HS-5 (cell line): ENCODE results near the gene AGAP1.

Source experiments
- DNase-seq: peaks from one replicate; pipeline ENCODE4 v3.0.0-alpha.2; 2012; ENCODE audit warnings: low read depth

AGAP1 gene

GRCh38 chr2:235569837-235570236 is 76.0 kb downstream of the AGAP1 start:
- no peak for DNase-seq

DNA sequence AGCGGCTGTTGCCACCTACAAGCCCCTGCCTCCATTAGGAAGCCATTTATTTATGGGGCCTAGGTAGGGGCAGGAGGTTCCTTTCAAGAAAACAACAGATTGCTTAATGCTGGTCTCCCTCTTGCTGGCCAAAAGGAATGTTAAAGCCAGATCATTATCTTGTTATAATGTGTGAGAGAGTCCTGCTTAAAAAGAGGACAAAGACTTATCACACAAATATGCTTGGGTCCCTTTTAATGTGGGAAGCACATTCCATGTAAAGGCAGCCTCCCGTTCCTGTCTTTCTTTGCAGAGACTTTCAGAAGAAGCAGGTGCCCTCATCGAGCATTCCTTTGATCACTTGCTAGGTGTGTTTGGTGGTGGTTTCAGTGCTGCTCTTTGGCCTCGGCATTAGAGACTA is 76.4 kb downstream of the AGAP1 start:
- DNase-seq: no peak

DNA sequence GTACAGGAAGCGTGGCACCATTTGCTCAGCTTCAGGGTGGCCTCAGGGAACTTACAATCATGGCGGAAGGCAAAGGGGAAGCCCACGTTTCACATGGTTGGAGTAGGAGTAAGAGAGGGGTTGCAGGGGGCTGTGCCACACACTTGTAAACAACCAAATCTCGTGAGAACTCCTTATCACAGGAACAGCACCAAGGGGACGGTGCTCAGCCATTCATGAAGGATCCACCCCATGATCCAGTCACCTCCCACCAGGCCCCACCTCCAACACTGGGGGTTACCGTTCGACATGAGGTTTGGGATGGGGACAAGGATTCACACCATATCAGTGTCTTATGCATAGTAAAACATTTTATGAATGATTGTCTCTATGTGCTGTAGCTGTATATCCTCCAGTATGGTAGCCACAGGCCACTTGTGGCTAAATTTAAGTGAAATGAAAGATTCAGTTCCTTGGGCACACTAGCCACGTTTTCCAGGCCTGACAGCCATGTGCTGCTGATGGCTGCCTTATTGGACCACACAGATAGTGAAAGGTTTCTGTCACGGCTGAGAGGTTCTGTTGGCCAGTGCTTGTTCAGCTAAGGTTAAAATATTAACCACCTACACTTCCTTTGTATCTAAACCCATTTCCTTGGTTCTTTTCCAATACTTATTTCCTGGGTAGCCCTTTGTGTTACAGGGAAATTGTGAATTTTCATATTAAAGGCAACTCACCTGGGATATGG is 77.3 kb downstream of the AGAP1 start:
- DNase-seq: no peak

DNA sequence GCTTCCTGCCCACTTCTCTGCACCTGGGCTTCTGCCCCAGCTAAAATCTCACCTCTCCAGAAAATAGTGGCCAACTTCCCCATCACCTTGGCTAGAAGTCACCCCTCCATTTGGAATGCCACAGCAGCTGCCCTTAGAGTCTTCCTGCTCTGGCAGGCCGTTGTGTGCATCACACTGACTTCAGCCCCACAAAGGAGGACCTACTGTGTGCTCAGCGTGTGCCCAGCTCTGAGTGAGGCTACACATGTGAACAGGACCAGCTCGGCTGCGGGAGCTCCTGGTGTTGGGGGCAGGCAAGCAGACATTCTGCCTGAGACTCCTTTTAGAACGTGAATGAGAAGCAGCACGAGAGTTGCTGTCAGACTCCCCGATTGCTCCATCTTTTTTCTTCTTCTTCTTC is 78.7 kb downstream of the AGAP1 start:
- no peak for DNase-seq

DNA sequence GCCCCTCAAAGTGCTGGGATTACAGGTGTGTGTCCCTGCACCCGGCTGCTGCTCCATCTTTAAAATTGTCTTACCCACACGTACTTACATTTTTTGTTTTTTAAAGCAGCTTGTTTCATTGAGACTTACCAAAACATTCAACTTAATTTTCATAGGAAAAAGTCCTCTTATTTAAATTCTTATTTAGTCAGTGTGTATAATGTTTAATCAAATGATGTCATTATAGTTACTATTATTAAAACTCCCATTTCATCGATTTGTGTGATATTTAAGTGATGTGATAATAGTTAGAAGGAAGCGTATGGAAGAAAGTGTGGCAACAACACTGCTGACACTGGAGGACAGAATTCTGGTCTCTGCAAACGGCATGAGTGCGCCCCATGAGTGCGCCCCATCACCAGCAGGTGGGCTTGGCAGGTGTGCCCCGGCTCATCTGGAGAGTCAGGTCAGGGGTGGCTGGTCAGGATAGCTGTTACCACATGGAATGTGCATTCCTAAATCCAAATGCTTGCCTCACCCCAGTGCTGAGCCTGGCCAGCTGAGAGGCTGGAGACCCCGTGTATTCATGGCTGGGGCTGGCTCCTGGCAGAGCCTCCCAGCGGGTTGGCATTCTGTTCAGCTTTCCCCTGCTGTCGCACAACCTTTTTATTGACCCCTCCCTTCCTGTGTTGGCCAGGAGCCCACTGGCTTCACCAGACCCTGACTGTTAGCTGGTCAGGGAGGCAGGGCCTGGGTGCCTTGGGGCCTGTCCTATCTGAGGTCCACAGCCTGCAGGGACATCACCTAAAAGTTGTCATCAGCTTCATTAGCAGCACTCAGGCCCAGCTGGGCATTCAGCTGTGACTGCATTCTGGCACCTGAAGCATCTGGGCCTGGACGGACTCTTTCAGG is 79.7 kb downstream of the AGAP1 start:
- DNase-seq: no peak

DNA sequence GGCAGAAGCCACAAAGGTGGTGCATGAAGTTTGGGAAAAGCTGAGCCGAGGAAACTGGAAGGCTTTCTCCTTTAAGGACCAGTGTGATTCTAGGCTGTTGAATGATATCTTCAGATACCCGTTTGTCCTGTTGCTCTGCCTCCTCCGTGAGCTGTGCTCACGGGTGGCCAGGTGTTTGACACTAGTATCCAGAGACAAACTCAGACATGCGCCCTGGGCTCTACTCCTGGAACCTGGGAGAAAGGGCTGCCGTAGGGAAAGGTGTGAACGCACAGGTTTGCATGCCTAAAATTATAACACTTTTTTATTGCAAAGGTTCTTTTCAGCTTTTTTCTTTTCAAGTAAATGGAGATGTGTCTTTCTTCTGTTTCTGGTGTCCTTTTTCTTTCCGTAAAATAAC is 81.6 kb downstream of the AGAP1 start:
- no peak for DNase-seq

GRCh38 chr2:235575904-235576303 is 82.1 kb downstream of the AGAP1 start:
- DNase-seq: no peak

GRCh38 chr2:235576337-235576910 is 82.6 kb downstream of the AGAP1 start:
- DNase-seq: no peak

GRCh38 chr2:235577404-235578330 is 83.8 kb downstream of the AGAP1 start:
- no peak for DNase-seq

DNA sequence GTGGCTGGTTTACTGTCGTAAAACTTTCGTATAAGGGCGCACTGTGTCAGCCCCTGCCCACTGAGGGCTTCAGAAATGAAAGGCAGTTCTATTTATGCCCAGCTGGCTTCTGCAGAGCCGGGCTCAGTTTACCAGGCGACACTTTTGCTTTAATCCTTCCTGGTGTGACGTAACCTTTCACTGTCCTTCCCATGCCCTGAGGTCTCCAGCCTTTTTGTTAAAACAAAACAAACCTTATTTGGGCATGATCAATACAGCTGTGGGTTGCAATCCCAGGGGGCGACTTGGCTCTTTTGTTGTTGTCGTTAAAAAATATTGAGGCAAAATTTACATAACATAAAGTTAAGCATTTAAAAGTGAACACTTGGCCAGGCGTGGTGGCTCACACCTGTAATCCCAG is 85.3 kb downstream of the AGAP1 start:
- DNase-seq: no peak

- DNase-seq: no peak
Observed at GRCh38 chr2:235580426-235581157, 86.7 kb downstream of the AGAP1 start.

DNA sequence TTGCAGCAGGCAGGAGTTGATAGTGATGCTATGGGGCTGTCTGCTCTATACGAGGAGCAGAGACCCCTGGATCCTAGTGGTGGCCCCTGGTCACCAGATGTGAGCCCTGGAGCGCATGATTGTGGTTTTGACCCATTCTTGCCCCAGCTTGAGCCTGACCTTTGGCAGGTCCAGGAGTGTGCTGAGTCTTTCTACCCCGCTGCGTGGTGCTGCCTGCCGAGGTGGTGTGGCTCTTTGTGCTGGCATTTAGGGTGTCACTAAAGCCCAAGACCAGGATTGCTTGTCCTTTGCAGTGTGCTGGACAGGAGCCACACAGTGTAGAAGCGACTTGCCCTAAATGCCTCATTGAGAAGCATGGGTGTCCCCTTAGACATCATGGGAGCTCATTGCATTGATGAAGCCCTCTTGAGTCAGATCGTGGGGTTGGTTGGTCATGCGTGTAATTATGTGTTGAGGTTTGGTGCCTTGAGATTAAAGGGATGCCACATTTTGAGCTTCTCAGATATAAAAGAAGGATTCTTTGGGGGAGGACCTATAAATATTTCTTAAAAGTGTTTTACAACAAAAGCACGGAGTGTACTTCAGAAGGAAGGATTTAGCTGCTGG is 88.3 kb downstream of the AGAP1 start:
- no peak for DNase-seq

DNA sequence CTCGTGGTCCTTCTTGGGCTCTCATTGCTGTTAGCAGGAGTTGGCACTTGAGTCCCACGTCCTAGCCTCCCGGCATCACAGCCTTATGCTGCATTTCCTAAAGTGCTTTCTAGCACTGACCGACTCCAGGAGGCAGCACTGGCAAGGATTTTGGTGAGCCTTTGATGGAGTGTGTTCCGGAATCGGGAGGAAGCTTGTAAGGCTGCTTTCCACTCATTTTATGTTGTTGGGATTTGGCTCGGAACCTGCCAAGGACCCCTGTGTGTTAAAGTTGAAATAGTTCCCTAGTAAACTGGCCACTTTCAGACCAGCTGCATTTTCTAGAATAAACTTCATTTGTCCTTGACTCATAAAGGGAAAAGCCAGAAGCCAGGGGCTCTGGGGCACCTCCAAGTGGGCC is 88.9 kb downstream of the AGAP1 start:
- no peak for DNase-seq

DNA sequence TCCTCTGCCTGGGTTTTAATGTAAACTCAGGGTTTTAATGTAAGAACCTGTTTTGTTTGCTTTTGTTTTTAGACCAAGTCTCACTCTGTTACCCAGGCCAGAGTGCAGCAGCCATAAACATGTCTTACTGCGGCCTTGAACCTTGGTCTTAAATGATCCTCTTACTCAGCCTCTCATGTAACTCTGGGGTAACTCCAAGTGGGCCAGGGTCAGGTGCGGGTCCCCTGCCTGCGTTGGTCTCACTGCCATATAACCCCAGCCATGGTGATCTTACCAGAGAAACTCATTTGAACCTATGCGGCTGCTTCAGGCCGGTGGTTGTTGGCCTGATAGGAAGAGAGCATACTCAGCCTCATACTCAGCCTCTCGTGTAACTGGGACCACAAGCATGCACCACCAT is 89.3 kb downstream of the AGAP1 start:
- no peak for DNase-seq

- DNase-seq: no peak
Observed at GRCh38 chr2:235583925-235584637, 90.2 kb downstream of the AGAP1 start.

- no peak for DNase-seq
Observed at GRCh38 chr2:235584638-235585007, 90.8 kb downstream of the AGAP1 start.

DNA sequence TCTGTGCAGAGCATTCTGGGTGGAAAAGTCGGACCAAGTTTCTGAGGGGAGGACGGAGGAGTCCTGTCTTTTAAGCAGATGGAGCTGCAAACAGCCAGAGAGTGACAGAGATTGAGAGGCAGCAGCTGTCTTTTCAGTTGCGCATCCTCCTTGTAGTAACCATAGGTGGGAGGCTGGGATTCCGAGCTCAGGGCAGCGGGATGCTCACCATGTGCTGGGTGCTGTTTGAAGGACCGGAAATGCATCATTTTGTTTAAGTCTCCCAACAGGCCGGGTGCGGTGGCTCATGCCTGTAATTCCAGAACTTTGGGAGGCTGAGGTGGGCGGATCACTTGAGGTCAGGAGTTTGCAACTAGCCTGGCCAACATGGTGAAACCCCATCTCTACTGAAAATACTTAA is 93.4 kb downstream of the AGAP1 start:
- DNase-seq: no peak

DNA sequence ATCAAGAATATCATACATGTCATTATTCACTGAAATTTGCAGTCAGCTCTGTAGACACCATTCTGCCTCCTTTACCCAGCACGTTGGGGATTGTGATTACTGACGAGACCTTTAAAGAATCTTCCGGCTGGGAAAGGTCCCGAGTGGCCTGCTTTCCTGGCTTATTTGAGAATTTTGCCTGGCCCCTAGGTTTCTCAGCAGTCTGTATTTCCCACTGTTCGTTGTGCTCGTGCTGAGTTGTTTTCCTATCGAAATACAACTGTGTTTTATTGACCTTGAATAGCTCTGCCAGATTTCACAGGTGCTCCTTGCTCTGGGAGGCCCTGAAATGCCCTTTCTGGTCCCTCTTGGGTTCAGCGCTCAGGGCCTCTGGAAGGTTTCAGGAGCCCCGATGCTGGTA is 94.9 kb downstream of the AGAP1 start:
- no peak for DNase-seq

- DNase-seq: no peak
Observed at GRCh38 chr2:235591231-235591730, 97.4 kb downstream of the AGAP1 start.

DNA sequence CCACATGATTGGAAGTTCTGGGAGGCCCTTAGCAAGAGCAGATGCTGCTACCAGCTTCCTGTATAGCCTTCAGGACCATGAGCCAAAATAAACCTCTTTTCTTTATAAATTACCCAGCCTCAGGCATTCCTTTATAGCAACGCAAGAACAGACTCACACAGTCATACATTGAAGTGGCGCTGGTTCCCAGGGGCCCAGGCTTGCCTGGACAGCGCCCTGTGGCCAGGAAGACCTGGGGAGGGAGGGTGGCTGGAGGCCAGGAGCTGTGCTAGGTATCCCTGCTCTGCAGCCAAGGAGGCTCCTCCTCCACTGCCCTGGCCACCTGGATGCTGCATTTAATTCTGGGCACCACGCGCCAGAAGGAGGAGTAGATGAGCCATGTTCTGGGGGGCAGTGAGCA is 98.1 kb downstream of the AGAP1 start:
- DNase-seq: no peak
